ENCODE measurements around the gene CPA4.

Gene CPA4

GRCh38 chr7:130346177-130346905, 53.4 kb downstream of the CPA4 start:
- no peak for DNase-seq

- DNase-seq, result no peak
These were observed 54.0 kb downstream of the CPA4 start for GRCh38 chr7:130346941-130347340.

- DNase-seq, result no peak
These were observed 57.2 kb downstream of the CPA4 start for GRCh38 chr7:130349911-130350782.

- no peak for DNase-seq
These were observed 58.2 kb downstream of the CPA4 start for GRCh38 chr7:130350945-130351790.

- no peak for DNase-seq
These were observed 58.8 kb downstream of the CPA4 start for GRCh38 chr7:130351791-130352090.

GRCh38 chr7:130352194-130353074, 59.5 kb downstream of the CPA4 start:
- DNase-seq, result no peak

GRCh38 chr7:130353196-130353595, 60.2 kb downstream of the CPA4 start:
- DNase-seq, result no peak

- DNase-seq, result no peak
These were observed 63.3 kb downstream of the CPA4 start for GRCh38 chr7:130356121-130356875.

- no peak for DNase-seq
These were observed 64.1 kb downstream of the CPA4 start for GRCh38 chr7:130356876-130357611.

GRCh38 chr7:130358471-130358870, 65.5 kb downstream of the CPA4 start:
- no peak for DNase-seq

- no peak for DNase-seq
These were observed 66.4 kb downstream of the CPA4 start for GRCh38 chr7:130359276-130359857.

GRCh38 chr7:130360518-130360917, 67.6 kb downstream of the CPA4 start:
- no peak for DNase-seq

- DNase-seq, result no peak
These were observed 68.7 kb downstream of the CPA4 start for GRCh38 chr7:130361681-130362080.

- no peak for DNase-seq
These were observed 69.4 kb downstream of the CPA4 start for GRCh38 chr7:130362251-130362816.

- no peak for DNase-seq
These were observed 70.3 kb downstream of the CPA4 start for GRCh38 chr7:130363026-130363847.

GRCh38 chr7:130364451-130364850, 71.5 kb downstream of the CPA4 start:
- DNase-seq, result no peak

- DNase-seq, result no peak
These were observed 72.1 kb downstream of the CPA4 start for GRCh38 chr7:130365088-130365487.

- DNase-seq, result peak; percentile 86
These were observed 72.8 kb downstream of the CPA4 start for GRCh38 chr7:130365511-130366441.

All from NCI-H510A (cell line).